GM12878 (cell line): ENCODE data around the gene MINAR1. TPM values are rescaled to one million over a fixed set of nuclear protein-coding genes. Genes with fewer than 3 reads are reported as not detected.

Experiments used
- ATAC-seq: fragments of 200-7000 bp; cut with Tn5 transposase; 3 replicates; pipeline ENCODE4 v1.9.1; 2020; ENCODE audit warnings: mild to moderate bottlenecking, moderate library complexity
- BruUV-seq: library from RNA; stranded (reverse); fragments of 400-500 nt; replicated peaks from 2 replicates; lab custom pipeline; 2021; lab: Mats Ljungman, UMichigan
- CTCF ChIA-PET: fragments of 300-600 bp; sonication (Branson Sonifier 250); formaldehyde crosslinking; extraction: SDS; loops from one replicate; lab custom pipeline; 2021; ENCODE audit warnings: inconsistent platforms; lab: Yijun Ruan, JAX
- POLR2A ChIA-PET: fragments of 350-600 bp; formaldehyde crosslinking; extraction: SDS; loops from one replicate; lab custom pipeline; 2021; ENCODE audit warnings: inconsistent platforms; lab: Charles Lee
- RAD21 ChIA-PET: fragments of 300-600 bp; sonication (Branson Sonifier 250); formaldehyde crosslinking; loops from one replicate; lab custom pipeline; 2023; ENCODE audit warnings: antibody characterized with exemption; ENCODE audit not compliant: unreplicated experiment; lab: Charles Lee
- SMC1A ChIA-PET: fragments of 300-600 bp; sonication (Branson Sonifier 250); formaldehyde crosslinking; loops from one replicate; lab custom pipeline; 2023; ENCODE audit not compliant: unreplicated experiment, uncharacterized antibody; lab: Charles Lee
- DNase-seq: peaks from one replicate; pipeline ENCODE4 v3.0.0-alpha.2; 2011; ENCODE audit warnings: low read depth, low spot score
- FAIRE-seq: peaks from 3 replicates; lab custom pipeline; 2011; peaks lifted over from hg19 to GRCh38; lab: Jason Lieb, UNC
- H2AFZ ChIP-seq: 2 replicates; pipeline ENCODE4 v1.6.0; 2011; ENCODE audit warnings: low read depth, low read length, control low read depth; ENCODE audit not compliant: control insufficient read depth
- H3K27ac ChIP-seq: 2 replicates; pipeline ENCODE4 v1.5.1; 2011; ENCODE audit warnings: control low read depth; ENCODE audit not compliant: control insufficient read depth, insufficient read depth
- H3K27me3 ChIP-seq, 2 experiments: replicated peaks in 1 of 2; 2 replicates each; pipeline versions ENCODE4 v1.6.0 to v1.6.1; 2011; ENCODE audit warnings: low read length in 1 of 2; ENCODE audit not compliant: control insufficient read depth in 2 of 2, insufficient read depth in 2 of 2
- H3K36me3 ChIP-seq, 2 experiments: 2 replicates each; pipeline ENCODE4 v1.5.1; 2011; ENCODE audit warnings: low read length in 1 of 2; ENCODE audit not compliant: control insufficient read depth in 2 of 2, insufficient read depth in 2 of 2
- H3K4me1 ChIP-seq: 2 replicates; pipeline ENCODE4 v1.6.1; 2011; ENCODE audit warnings: mild to moderate bottlenecking, low read length, moderate library complexity, mixed read lengths; ENCODE audit not compliant: control insufficient read depth, insufficient read depth
- H3K4me2 ChIP-seq: 2 replicates; pipeline ENCODE4 v1.6.0; 2011; ENCODE audit warnings: control low read depth; ENCODE audit not compliant: control insufficient read depth, insufficient read depth
- H3K4me3 ChIP-seq: fragments of 200-600 bp; sonication (generic); 2 replicates; pipeline ENCODE4 v1.5.1; 2016
- H3K79me2 ChIP-seq: 2 replicates; pipeline ENCODE4 v1.6.0; 2011; ENCODE audit warnings: low read length; ENCODE audit not compliant: control insufficient read depth, insufficient read depth
- H3K9ac ChIP-seq: 2 replicates; pipeline ENCODE4 v1.8.0; 2011; ENCODE audit warnings: low read length, control low read depth, mixed read lengths; ENCODE audit not compliant: control insufficient read depth, insufficient read depth
- H3K9me3 ChIP-seq: replicated peaks from 3 replicates; pipeline ENCODE4 v1.5.1; 2011; ENCODE audit warnings: mild to moderate bottlenecking, low read length; ENCODE audit not compliant: control insufficient read depth, insufficient read depth
- H4K20me1 ChIP-seq: 2 replicates; pipeline ENCODE4 v1.6.0; 2011; ENCODE audit not compliant: control insufficient read depth, insufficient read depth
- BCL3 ChIP-seq: IDR thresholded peaks from 2 replicates; pipeline ENCODE4 v1.6.1; 2011; ENCODE audit warnings: borderline replicate concordance, low read depth, mild to moderate bottlenecking, moderate library complexity, low read length; ENCODE audit not compliant: insufficient read depth, poor library complexity, severe bottlenecking
- CUX1 ChIP-seq: IDR thresholded peaks from 2 replicates; pipeline ENCODE4 v1.6.1; 2012; ENCODE audit warnings: improper control_type of control experiment, low read depth, low read length; ENCODE audit not compliant: insufficient replicate concordance
- ESRRA ChIP-seq: IDR thresholded peaks from 2 replicates; pipeline ENCODE4 v1.6.1; 2012; ENCODE audit warnings: mild to moderate bottlenecking, low read length, improper control_type of control experiment
- NR2C2 ChIP-seq: IDR thresholded peaks from 2 replicates; pipeline ENCODE4 v1.6.1; 2011; ENCODE audit warnings: borderline replicate concordance, low read depth; ENCODE audit not compliant: control insufficient read depth, insufficient read length
- RCOR1 ChIP-seq: conservative IDR thresholded peaks from 2 replicates; pipeline ENCODE4 v1.6.1; 2012; ENCODE audit warnings: low read depth, low read length, improper control_type of control experiment
- SP1 ChIP-seq: IDR thresholded peaks from one replicate; pipeline ENCODE4 v1.6.1; 2011; ENCODE audit warnings: low read depth, low read length
- TCF12 ChIP-seq: IDR thresholded peaks from 2 replicates; pipeline ENCODE4 v1.6.1; 2011; ENCODE audit warnings: low read depth, mild to moderate bottlenecking, low read length
- WGBS: methylation state at CpG from one replicate; pipeline ENCODE4 v1.1.6; 2016; ENCODE audit warnings: low lambda C conversion rate; ENCODE audit not compliant: insufficient replicate concordance, insufficient coverage; ENCODE audit errors: missing lambda C conversion rate; 5-methylcytosine and 5-hydroxymethylcytosine counted together
- in situ Hi-C: fragments of 300-500 bp; cut with MboI; formaldehyde crosslinking; loops from 9 replicates; pipeline ENCODE4 v1.14.3; 2018; ENCODE audit warnings: mixed read lengths
- intact Hi-C: fragments of 100-400 bp; cut with micrococcal nuclease; formaldehyde crosslinking; loops from one replicate; pipeline ENCODE4 v1.14.2; 2022; ENCODE audit not compliant: unreplicated experiment
- polyA plus RNA-seq, 11 experiments: library from polyadenylated mRNA; depleted of rRNA in 4 of 11; unstranded in 6 of 11; stranded (reverse) in 5 of 11; fragments of >200 nt; fragmentation: Nextera tagmentation in 4 of 11; fragmentation: Illumina TruSeq in 1 of 11; extraction: Ambion mirVana in 4 of 11; extraction: Trizol in 1 of 11; gene quantifications; 1 replicate in 1 of 11; 2 replicates in 10 of 11; pipeline versions ENCODE4 v1.2.1 to v1.2.3, GENCODE V29; 2011 to 2016; ENCODE audit warnings: inconsistent platforms in 2 of 11, missing spikeins in 2 of 11, low read depth in 1 of 11
- total RNA-seq, 4 experiments: library from RNA; depleted of rRNA in 3 of 4; stranded (reverse); fragments of >200 nt in 3 of 4; fragmentation: Illumina TruSeq in 1 of 4; extraction: Trizol in 1 of 4; gene quantifications; 2 replicates each; pipeline versions ENCODE4 v1.2.1 to v1.2.3, GENCODE V29; 2013 to 2021
- TF ChIP-seq, protein P1 (sequence below): IDR thresholded peaks from 2 replicates; pipeline ENCODE4 v1.6.1; 2011; ENCODE audit warnings: low read depth, mild to moderate bottlenecking, low read length, moderate library complexity, borderline replicate concordance; ENCODE audit errors: extremely low read depth

MINAR1 gene
- total and polyA plus RNA-seq, 10 of the 15 experiments (the other 5 are each of a cell fraction or from before 2014, with no cell fraction given), result 0.05 to 0.40 (median 0.24) TPM

DNA sequence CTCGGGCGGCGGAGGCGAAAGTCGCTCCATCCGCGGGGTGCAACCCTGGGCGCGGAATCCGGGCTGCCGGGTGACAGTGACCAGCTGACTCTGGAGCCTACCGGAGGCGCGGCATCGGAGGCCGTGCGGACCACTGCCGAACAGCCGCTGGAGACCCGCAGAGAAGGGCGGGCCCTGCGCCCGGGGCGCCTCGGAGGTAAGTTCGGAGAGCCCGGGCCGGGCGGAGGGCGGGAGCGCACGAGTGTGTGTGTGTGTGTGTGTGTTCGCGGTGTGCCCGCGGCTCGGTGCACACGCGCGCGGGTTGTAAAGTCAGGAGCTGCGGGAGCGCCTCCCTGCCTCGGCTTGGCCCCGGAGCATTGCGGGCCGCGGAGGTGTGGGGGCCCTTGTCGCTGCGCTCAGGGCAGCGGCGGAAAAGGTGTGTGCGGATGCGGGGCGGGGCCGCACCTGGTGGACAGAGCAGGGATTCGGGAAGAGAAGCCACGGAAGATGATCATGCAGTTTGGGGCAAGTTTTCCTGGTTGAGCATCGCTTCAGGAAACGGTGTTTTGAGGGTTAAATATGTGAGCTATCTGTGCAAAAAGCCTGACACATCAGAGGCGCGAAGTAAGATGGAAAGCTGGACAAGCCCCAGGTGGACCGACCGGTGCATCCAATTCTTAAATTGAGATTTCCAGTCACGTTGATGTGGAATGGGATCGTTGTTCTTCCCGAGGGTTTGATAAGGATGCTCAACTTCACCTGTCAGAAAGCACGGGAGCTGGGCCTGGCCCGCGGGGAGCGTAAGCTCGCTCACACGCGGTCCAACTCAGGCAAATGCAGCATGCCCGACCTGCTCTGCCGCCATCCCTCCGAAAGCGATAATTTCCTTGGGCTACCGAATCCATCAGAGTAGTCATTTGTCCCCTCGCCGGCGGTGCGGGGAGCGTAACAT is 474 bp downstream of the MINAR1 start (continued):
- no peak for TF ChIP-seq RCOR1
- no peak for TF ChIP-seq TCF12
- no peak for TF ChIP-seq BCL3
- TF ChIP-seq, protein P1, sequence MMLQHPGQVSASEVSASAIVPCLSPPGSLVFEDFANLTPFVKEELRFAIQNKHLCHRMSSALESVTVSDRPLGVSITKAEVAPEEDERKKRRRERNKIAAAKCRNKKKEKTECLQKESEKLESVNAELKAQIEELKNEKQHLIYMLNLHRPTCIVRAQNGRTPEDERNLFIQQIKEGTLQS, result no peak

GRCh38 chr15:79433276-79433990 is 1.3 kb downstream of the MINAR1 start:
- no peak overlapping the region for H3K9ac ChIP-seq
- WGBS, result 43% methylated on average over 12 of the region's 12 CpGs
- intact Hi-C loops (no loop called here), in situ Hi-C loops (no loop called here)
- FAIRE-seq, result no peak
- H3K27me3 ChIP-seq, result peaks cover 10 to 34% of the 10 kb centered on the region in 2 experiments
- no peaks in the 10 kb centered on the region for H4K20me1 ChIP-seq
- ChIA-PET CTCF (no interaction called here), POLR2A (no interaction called here), RAD21 (no interaction called here), SMC1A (no interaction called here)
- no peak overlapping the region for H3K4me3 ChIP-seq
- no peak overlapping the region for H3K27ac ChIP-seq
- no peaks in the 10 kb centered on the region for H3K4me1 ChIP-seq
- BruUV-seq, result no TSS peak
- no peaks in the 10 kb centered on the region for H3K36me3 ChIP-seq
- H3K4me2 ChIP-seq, result no peak overlapping the region
- H3K79me2 ChIP-seq, result no peaks in the 10 kb centered on the region
- H2AFZ ChIP-seq, result no peak overlapping the region
- no peak for DNase-seq
- no peaks in the 10 kb centered on the region for H3K9me3 ChIP-seq
- peak; percentile 40; the same call in 1 of the 3 replicates for ATAC-seq
- no peak for TF ChIP-seq ESRRA
- no peak for TF ChIP-seq CUX1
- TF ChIP-seq SP1, result no peak
- TF ChIP-seq NR2C2, result no peak
